SK-N-DZ (cell line): ENCODE data around the gene AIM2. TPM values are rescaled to one million over a fixed set of nuclear protein-coding genes. Genes with fewer than 3 reads are reported as not detected.
"Not testable (repeated sequence)": the region's sequence is repeated elsewhere in the genome, so short reads cannot be mapped to it uniquely, and the experiment has no call there.

Experiments used
- DNase-seq: peaks from one replicate; pipeline ENCODE4 v3.0.0-alpha.2; 2015; ENCODE audit warnings: low spot score
- polyA plus RNA-seq, 2 experiments: library from polyadenylated mRNA; depleted of rRNA; stranded (reverse); fragments of >200 nt; gene quantifications; 2 replicates each; pipeline ENCODE4 v1.2.3, GENCODE V29; 2014

The AIM2 gene, protein sequence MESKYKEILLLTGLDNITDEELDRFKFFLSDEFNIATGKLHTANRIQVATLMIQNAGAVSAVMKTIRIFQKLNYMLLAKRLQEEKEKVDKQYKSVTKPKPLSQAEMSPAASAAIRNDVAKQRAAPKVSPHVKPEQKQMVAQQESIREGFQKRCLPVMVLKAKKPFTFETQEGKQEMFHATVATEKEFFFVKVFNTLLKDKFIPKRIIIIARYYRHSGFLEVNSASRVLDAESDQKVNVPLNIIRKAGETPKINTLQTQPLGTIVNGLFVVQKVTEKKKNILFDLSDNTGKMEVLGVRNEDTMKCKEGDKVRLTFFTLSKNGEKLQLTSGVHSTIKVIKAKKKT
- not detected in 2 replicates for polyA plus RNA-seq (2014; cell fraction: cytosol; rRNA removed)
- polyA plus RNA-seq (2014; cell fraction: nucleus; rRNA removed), result not detected in 2 replicates

GRCh38 chr1:159076438-159077119, at the start of gene AIM2:
Gene AIM2, minus strand, starts transcription at chr1:159076766. Its CDS starts 3,267 bp downstream, at chr1:159073499.
- DNase-seq, result no peak

GRCh38 chr1:159123587-159123986, 47.0 kb upstream of the AIM2 start:
- DNase-seq, result no peak

- no peak for DNase-seq
Measured at GRCh38 chr1:159122005-159122621, 45.5 kb upstream of the AIM2 start.

DNA sequence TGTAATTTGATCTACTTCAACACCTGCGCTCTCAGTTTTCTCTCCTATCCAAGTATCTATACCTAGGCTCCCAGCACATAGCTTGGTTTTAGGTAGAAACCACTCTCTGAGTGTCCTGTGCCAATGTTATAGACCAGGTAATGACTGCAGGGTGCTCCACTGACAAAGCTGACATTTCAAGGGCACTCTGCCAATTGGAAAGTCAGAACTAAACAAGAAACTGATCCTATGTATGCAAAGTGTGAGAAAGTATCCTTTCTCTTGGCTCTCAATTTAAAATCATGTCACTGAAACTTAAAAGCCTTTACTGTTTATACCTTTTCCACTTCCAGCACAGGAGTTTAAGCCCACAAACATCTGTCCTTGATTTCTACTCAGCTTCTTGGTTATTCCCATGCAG, 45.0 kb upstream of the AIM2 start:
- DNase-seq, result no peak

DNA sequence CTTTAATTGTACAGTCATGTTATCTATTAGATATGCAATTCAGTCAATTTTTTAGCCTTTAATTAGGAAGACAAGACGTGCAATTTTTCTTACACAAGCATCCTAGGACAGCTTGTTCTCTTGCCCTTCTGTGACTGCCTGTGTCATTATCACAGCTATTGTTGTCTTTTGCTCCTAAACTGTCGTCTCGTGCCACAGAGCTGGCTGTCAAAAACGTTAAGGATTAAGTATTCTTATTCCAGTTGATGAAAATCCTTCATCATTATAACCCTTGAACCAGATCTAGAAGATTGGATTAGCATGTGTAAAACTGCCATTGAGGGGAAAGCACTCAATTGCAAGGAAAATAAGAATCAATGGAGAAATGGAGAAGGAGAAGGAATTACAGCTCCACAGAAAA, 43.8 kb upstream of the AIM2 start:
- no peak for DNase-seq

DNA sequence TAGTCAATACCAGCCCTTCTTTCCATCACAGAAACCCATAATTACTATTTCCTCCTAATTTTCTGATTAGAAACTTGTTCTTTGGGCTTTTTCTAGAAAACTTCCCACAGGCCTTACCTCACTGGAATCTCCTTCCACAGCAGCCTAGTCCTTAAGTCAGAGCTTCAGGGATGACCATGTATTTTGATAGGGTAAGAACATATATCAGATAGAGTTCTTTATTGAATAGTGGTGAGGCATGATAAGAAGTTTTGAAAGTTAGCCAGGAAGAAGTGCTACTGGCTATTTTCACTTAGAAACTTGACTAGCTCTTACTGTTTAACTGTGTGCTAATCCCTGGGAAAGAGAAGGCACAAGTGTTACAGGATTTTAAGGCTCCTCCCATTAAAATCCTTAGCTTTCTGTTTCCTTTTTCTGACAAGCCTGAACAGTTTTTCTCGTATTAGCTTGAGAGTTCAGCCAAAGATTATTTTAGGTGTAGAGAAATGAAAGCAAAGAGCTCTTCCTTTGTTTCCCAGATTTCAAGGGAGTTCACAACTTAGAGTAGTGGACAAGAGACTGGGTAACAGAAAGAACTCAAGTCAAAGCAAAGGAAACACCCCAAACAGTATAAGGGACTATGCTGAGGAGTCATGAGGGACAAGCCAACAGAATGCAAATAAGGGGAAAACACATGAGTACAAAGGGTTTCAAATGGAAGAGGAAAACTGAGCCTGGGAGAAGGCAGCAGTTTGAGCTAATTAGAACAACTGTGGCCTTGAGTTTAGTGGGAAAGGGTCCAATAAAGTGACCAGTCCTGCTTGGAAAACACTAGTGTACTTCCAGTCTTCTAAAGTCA, 37.2 kb upstream of the AIM2 start:
- no peak for DNase-seq

- not testable (repeated sequence) for DNase-seq
Measured at GRCh38 chr1:159103021-159103420, 26.5 kb upstream of the AIM2 start.

DNA sequence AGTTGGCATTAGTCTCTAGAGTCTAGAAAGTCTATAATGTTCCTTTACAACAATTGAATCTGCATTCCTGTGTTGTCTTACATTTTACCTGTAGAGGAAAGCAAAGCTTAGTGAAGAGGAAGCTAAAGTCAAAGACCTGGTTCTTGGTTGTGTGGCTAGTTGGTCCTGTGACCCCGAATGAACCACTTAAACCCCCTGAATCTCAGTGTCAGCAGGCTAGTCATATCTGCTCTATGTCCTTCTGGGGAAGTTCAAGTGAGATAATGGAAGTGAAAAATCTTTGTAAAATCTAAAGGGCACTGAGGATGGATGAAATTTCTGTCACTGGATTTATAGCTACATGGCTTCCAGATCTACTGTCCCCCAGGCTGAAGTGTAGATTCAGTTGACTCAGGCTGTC, 24.0 kb upstream of the AIM2 start:
- no peak for DNase-seq

- no peak for DNase-seq
Measured at GRCh38 chr1:159098596-159098995, 22.0 kb upstream of the AIM2 start.

DNA sequence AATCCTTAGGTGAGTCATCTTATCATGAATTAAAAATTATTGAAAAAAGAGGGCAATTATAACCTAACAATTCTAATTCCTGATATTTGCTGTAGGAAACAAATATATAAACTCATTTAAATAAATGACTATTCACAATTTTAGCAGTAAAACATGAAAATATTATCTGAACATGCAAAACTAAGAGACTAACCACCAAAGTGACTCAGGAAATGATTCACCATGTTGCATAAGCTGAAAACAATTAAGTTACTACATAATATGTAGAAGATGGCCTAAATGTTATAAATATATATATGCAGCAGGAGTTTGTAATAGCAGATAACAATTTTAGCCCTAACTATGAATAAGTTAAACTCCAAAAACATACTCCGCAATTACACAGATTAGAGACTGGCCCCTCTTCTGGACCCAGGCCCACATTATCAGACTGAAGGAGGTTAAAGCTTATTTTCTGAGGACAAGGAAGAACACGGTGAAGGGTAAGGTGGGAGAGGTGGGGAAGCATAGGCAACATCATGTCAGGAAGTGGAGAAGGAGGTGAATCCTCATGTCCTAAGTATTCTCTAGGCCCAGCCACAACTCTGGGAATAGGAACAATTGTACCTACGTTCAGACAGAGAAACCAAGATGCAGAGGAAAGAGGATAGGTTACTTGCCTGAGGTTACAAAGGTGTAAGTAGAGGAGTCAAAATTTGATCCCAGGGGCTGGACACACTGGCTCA, 15.6 kb upstream of the AIM2 start:
- DNase-seq, result no peak

DNA sequence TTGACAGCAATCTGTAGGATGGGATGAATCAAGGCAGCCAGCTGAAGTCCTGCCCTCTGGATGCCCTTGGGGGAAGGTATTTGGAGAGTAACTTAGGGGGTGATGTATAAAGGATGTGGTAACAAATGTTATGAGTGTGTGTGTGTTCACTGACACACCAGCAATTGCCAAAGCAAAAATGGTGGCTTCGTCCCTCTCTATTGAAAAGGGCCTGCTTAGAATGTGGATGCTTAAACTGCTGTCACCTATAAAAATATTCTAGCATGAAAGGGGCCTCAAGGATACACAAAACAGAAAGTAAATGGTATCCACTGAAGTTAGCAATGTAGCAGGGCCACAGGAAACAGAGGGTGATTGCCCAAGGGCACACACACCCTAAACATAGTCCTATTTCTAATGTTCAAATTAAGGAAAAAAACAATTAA, 15.1 kb upstream of the AIM2 start:
- DNase-seq, result no peak

GRCh38 chr1:159091180-159091560, 14.6 kb upstream of the AIM2 start:
- no peak for DNase-seq

DNA sequence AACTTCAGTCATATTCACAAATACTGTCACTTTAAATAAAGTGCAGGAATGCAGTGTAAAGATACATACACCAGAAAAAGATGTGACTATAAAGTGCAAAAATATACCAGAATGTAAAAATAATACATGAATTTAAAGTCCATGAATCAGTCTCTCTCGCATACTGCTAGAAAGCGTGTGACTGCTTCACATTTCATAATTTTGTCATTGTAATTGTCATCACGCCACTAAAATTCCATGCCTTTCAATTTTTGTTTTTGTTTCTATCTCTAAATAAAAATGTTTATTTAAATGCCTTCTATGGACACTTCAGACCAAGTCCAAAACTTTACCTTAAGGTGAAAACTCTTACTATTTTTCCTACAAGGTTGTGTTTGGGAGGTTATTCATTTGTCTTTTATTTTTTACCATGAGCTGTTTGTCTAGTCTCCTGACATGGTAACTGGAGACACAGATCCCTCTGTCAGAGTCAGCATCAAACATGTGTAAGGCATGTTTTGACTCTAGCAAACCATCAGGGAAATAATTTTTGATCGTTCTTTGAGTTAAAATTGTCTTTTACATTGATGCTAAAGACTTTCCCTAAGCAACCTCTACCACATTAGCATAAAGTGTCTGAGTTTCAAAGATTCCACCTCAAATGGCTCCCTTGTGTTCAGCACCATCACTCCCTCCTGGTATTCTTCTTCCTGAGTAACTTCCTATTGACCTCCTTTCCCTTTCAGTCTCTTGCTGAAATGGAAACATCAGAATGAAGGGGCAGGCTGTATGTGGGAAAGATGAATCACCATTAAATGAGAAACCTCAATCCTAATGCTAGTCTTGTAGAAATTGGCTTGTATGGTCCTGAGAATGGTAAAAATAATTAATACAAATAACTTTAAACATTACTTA, 14.0 kb upstream of the AIM2 start:
- no peak for DNase-seq

DNA sequence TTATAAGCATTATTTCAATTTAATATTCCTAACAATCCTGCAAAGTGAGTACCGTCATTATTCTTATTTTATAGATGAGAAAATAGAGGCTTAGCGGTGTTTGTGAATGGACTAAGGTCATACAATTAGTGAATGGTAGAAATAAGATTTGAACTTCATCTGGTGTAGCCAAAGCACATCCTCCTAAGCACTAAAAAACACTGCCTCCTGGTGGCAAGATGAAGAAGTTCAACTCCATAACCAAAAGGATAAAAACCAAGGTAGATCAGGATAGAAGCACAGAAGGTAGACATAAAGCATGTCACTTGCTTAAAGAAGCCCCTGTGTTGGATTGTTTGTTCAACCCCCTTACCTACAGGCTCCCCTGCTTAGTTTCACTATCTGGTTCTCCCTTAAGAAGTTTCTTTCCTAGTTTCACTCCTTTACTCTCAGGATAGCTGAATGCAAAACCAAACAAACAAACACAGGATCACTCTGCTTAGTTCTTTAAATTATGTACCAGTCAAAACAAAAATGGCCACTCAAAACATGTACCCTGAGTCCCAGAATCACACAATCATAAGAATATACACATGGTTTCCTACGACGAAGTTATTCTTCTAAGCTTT, 12.7 kb upstream of the AIM2 start:
- no peak for DNase-seq

DNA sequence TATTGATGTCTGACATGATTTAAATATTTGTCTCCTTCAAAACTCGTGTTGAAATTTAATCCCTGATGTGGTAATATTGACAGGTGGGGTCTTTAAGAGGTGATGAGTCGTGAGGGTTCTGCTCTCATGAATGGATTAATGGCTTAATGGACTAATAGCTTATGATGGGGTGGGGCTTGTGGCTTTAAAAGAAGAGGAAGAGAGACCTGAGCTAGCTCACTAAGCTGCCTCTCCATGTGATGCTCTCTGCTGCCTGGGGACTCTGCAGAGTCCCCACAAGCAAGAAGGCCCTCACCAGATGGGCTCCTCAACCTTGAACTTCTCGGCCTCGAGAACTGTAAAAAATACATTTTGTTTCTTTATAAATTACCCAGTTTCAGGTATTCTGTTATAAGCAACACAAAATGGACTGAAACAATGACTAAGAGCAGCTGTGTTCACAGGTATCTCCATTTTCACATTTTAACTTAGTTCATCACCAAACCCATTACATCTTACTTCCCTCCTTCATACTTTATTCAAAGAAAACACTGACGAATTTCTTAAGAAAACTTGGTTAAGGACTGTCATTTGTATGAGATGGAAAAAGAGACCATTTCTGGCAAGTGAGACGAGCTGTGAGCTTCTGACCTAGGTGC, 12.1 kb upstream of the AIM2 start:
- no peak for DNase-seq

DNA sequence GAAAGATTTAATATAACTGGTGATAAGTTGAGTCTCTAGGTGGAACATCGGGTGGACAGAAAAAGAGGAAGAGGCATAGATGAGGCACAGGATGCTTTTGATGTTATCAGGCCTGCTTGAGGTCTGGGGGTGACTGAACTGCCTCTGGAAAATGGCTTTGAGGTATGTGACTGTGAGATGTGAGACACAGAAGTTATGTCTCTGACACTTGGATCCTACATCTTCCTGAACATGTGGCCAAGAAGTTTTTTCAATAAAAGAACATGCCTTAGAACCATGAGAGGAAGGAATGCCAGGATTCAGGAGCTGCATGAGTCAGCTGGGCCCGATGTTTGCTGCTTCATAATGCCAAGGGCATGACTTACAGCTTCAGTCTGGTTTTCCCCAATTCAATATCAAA, 11.5 kb upstream of the AIM2 start:
- DNase-seq, result no peak

DNA sequence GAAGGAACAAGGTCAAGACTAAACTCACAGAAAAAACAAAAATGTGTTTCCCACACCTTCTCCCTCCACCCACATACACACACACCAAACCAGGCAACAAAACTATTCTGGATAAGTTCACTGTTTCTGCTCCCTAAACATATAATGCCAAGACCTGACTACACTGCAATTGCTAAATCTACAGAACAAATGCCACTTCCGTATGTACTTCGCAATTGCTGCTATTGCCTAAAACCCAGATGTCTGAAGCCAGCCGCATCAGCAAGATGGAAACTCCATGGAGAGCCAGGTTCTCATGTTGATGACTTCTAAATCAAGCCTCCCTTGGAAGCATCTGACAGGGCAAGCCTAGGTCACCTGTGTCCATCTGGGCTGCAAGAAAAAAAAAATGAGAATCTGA, 8.3 kb upstream of the AIM2 start:
- DNase-seq, result no peak

DNA sequence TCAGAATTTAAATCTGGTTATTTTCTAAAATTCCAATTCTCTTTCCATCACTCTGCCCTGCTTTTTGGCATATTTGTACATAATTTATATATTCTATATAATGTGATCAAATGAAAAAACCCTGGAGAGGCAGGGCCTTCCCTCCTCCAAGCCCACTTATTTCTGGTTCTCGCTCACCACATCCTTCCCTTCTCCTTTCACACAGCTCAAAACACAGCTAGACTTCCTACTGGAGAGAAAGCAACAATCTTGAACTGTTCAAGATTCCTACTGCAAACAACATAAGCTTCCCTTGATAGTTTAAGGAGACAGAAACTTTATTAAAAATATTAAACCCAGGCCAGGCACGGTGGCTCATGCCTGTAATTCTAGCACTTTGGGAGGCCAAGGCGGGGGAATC, 7.6 kb upstream of the AIM2 start:
- DNase-seq, result no peak

DNA sequence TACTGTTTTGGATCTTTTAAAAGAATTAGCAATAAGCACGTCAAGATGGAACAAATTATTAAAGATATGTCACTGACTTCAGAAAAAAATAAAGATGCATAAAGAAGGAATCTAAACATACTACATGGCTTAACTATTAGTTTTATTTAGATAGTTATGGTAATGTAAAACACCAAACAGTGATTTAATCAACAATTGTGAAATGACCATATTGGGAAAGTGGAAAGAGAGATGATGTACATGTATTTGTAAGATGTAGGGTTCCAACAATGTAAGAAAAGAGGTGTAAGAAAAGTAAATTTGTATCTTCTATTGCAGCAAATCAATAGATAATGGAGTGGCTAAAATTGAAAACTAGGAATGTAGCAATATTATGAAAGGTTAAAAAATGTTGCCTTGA, 6.4 kb upstream of the AIM2 start:
- no peak for DNase-seq
